Measurements from ENCODE around the gene KCNAB1.
"Not testable (repeated sequence)": the region's sequence is repeated elsewhere in the genome, so short reads cannot be mapped to it uniquely, and the experiment has no call there.

The KCNAB1 gene

DNA sequence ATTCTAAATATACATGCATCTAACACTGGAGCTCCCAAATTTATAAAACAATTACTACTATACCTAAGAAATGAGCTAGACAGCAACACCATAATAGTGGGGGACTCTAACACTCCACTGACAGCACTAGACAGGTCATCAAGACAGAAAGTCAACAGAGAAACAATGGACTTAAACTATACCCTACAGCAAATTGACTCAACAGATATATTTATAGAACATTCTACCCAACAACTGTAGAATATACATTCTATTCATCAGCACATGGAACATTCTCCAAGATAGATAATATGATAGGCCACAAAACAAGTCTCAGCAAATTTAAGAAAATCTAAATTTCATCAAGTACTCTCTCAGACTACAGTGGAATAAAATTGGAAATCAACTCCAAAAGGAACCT lies 102.0 kb downstream of the KCNAB1 start:
- DNase-seq (ENCODE audit: low spot score): not testable (repeated sequence)

DNA sequence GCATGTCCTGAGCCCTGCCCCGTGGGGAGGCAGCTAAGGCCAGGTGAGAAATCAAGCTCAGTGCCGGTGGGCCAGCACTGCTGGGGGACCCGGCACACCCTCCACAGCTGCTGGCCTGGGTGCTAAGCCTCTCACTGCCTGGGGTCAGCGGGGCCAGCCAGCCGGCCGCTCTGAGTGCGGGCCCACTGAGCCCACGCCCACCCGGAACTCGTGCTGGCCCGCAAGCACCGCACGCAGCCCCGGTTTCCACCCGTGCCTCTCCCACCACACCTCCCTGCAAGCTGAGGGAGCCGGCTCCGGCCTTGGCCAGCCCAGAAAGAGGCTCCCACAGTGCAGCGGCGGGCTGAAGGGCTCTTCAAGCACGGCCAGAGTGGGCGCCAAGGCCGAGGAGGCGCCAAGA lies 103.7 kb downstream of the KCNAB1 start:
- not testable (repeated sequence) for DNase-seq (ENCODE audit: low spot score)

- DNase-seq (ENCODE audit: low spot score): no peak
Measured at GRCh38 chr3:156226676-156227420, 106.5 kb downstream of the KCNAB1 start.

DNA sequence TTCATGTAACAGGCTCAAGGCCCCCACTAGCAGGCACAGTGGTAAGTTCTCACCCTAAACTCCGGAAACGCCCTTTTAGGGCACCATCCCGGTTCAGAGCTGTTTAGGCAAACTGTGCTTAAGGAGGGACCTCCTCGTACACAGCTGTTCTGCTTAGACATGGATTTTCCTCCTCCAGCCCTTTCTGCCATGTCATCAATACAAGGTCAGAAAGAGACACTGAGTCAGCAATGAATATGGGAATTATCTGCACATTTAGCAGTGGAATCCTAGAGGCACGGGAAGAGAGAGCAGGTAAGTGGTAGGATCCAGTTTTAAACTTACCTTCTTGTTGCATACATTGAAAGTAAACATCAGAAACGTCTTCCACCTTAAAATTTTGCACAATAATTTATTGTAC lies 107.3 kb downstream of the KCNAB1 start:
- no peak for DNase-seq (ENCODE audit: low spot score)

GRCh38 chr3:156230278-156230900 lies 110.0 kb downstream of the KCNAB1 start:
- DNase-seq (ENCODE audit: low spot score): no peak

- DNase-seq (ENCODE audit: low spot score): not testable (repeated sequence)
Measured at GRCh38 chr3:156231221-156231620, 110.8 kb downstream of the KCNAB1 start.

- no peak for DNase-seq (ENCODE audit: low spot score)
Measured at GRCh38 chr3:156233876-156234275, 113.5 kb downstream of the KCNAB1 start.

DNA sequence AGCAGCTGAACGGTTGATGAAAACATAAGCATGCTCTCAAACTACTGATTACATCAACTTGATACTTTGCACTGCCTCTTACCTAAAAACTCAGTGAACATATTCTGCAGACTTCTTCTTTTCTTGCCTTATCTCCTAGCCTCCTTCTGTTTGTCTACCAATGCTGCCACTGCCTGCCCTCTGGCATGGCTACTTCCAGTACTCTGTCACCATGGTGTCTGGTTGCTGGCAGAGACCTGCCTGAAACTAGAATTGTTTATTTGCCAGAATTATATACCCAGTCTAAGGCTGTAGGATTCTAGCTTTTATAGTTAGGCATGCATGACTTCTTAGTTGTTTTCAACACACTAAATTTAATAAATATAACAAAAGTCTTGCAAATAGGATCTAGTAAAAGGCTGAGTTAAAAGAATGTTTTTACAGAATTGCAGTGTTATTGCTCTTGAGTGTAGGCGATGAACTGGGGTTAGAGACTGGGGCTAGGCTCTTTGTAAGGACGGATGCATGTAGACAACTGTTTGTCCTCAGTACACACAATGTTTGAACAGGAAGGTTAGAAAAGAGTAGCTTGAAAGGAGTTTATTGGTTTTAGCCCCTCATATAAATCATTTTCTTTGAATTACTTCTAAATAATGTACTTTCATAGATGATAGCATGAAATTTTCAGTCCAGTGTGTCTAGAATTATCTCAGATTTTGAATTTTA lies 116.3 kb downstream of the KCNAB1 start:
- no peak for DNase-seq (ENCODE audit: low spot score)

DNA sequence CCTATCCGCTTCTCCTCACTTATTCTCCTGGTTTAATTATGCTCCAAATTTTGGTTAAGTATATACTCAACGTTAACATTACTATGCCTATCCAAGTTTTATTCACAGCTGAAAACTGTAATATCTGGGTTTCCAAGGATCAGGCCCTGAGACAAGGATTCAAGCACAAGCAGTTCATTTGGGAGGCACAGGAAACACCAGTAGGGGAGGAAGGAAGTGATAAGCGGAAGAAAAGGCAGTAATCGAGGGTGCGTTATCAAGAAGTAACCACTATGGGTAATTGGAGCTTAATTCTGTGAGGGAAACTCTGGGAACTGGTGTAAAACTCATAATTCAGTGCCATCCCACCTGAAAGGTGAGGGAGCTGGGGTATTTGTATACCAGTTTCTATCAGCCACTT lies 120.3 kb downstream of the KCNAB1 start:
- peak; percentile 14 for DNase-seq (ENCODE audit: low spot score)

DNA sequence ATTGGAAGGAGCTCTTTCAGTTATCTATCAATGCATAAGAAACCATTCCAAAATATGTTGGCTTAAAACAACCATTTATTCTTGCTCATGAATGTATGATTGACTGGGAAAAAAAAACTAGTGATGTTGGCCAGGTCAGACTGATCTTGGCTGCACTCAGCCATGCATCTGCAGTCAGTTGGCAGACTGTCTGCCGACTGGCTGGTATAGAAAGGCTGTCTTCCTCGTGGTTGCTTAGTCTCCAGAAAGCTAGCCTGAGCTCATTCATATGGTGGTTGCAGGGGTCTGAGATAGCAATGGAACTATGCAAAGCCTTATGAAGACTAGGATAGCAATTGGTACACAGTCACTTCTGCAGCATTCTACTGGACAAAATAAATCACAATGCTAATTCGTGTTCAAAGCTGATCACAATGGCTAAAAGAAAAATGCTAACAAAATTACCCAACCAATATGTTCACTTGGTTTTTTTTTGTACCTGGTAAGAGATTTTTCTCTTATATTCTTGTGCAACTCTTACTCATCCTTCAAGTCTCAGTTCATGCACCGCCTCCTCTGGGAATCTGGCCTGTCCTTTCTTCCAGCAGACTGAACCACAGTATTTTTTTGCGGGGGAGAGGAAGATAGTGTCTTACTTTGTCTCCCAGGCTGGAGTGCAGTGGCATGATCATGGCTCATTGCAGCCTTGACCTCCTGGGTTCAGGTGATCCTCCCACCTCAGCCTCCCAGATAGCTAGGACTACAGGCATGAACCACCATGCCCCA lies 126.8 kb downstream of the KCNAB1 start:
- DNase-seq (ENCODE audit: low spot score): no peak

DNA sequence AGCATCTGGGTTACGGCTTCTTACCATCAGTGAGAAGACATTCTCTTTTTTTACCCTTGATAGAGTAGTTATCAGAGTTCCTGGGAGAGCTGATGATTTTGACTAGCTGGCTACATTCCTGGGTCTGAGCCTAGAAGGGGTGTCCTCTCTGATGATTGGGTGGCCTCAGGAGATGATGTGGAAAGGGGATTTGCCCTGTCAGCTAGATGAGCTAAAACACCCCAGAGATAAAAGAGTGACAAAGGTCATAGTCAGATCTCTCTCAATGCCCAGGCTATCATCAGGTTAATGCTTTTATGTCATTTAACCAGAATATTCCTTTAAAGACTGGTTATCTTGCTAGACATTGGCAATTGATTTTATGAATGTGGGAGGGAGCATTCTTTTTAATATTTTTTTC lies 130.2 kb downstream of the KCNAB1 start:
- DNase-seq (ENCODE audit: low spot score): no peak

- no peak for DNase-seq (ENCODE audit: low spot score)
Measured at GRCh38 chr3:156251424-156251823, 131.0 kb downstream of the KCNAB1 start.

DNA sequence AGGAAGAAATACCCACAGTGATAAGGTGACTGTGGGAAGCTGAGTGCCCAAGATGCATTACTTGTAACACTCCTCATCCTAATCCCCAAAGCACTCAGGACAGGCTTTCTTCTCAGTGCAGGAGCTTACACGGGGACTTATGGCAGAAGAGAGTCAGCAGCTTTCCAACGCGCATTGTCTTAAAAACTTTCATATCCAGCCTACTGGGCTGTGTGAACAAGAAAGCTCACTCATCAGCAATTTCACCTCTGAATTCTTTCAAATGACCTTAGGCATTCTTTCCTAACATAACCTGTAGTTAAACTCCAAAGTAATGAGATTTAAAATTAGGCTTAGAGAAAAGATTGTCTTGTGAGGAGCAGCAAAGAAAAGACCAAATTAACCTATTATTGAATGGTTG lies 132.3 kb downstream of the KCNAB1 start:
- DNase-seq (ENCODE audit: low spot score): no peak

GRCh38 chr3:156253150-156253549 lies 132.8 kb downstream of the KCNAB1 start:
- DNase-seq (ENCODE audit: low spot score): no peak

GRCh38 chr3:156256256-156256655 lies 135.9 kb downstream of the KCNAB1 start:
- no peak for DNase-seq (ENCODE audit: low spot score)

GRCh38 chr3:156256945-156257344 lies 136.6 kb downstream of the KCNAB1 start:
- no peak for DNase-seq (ENCODE audit: low spot score)

GRCh38 chr3:156258301-156258700 lies 137.9 kb downstream of the KCNAB1 start:
- DNase-seq (ENCODE audit: low spot score): no peak

DNA sequence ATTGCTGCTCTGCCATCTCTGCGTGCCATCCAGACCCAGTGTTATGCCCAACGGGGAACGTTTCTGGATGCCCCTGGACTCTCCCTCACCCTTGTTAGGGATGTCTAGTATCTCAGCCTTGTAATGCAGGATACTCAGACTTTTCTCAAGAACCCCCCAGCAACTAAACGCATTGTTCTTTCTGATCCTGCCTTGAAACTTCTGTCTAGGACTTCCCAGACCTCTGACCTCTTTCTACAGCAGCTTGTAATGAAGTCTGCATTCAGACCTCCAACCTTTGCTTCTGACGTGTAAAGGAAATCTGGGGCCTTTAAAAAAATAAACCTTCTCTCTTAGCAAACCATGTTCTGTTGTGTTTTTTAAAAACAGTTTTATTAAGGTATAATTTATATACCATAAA lies 139.5 kb downstream of the KCNAB1 start:
- peak; percentile 70 for DNase-seq (ENCODE audit: low spot score)

GRCh38 chr3:156260331-156260730 lies 140.0 kb downstream of the KCNAB1 start:
- peak; percentile 13 for DNase-seq (ENCODE audit: low spot score)

DNA sequence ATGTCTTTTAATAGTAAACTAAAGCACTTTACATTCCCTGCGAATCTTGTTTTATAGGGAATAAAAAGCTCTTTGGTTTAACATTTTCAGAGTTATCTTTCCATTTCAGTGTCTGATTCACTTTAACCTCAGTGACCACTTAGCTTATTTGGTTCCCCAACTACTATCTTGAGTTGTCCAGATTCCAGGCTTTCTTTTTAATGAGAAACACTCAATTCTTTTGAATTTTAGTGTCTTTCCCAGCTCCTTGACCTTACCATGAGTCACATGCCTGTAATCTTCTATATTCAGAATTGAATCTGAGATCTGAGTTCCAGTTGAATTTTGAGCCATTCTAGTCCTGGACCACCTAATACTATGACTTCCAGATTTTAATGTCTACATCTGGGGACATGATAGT lies 144.4 kb downstream of the KCNAB1 start:
- DNase-seq (ENCODE audit: low spot score): no peak

- no peak for DNase-seq (ENCODE audit: low spot score)
Measured at GRCh38 chr3:156271508-156271907, 151.1 kb downstream of the KCNAB1 start.

DNA sequence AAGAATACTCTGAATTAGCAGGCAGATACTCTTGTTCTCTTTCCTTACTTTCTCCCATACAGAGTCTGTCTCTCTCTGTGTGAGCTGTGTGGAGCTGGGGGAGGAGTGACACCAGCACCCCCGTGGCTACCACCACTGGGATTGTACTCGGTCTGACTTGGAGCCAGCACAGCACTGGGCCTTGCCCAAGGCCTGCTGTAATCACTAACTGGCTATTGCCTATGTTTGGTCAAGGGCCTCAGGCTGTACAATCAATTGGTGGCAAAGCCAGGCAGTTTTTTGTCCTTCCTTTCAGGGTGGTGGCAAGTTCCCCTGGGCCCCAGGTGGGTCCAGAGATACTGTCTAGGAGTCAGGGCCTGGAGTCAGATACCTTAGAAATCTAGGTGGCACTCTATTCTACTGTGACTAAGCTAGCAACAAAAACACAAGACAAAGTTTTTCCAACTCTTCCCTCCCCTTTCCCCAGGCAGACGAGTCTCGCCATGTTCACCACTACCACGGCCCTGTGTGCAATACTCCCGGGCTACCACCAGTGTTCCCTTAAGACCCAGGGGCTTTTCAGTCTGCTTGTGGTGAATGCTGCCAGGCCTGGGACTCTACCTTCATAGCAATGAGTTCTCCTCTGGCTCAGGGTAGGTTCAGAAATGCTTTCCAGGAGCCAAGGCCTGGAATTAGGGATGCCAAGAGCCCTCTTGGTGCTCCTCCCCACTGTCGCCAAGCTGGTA lies 151.8 kb downstream of the KCNAB1 start:
- no peak for DNase-seq (ENCODE audit: low spot score)
